ENCODE data around the gene SPTLC3. TPM values are rescaled to one million over a fixed set of nuclear protein-coding genes. Genes with fewer than 3 reads are reported as not detected.

SPTLC3 gene
- total and polyA plus RNA-seq, 9 donors: 2.1 to 10.5 (median 8.8) TPM

GRCh38 chr20:13034115-13034514 lies 25.3 kb downstream of the SPTLC3 start:
- no peak overlapping the region for H3K4me3 ChIP-seq
- H3K27me3 ChIP-seq: no peaks in the 10 kb centered on the region
- no peak for DNase-seq
- intact Hi-C loops (cut with DNase I): no loop called here
- H3K36me3 ChIP-seq: no peaks in the 10 kb centered on the region
- no peaks in the 10 kb centered on the region for H3K9me3 ChIP-seq
- TF ChIP-seq POLR2A (IDR thresholded peaks at IDR 0.05) (no peak), CTCF (IDR thresholded peaks at IDR 0.05) (no peak), EP300 (IDR thresholded peaks at IDR 0.05) (no peak)
- H3K4me1 ChIP-seq (ENCODE audit: insufficient read depth): no peaks in the 10 kb centered on the region
- H3K27ac ChIP-seq: no peak overlapping the region

GRCh38 chr20:13034936-13035335 lies 26.2 kb downstream of the SPTLC3 start:
- WGBS, 3 donors: 96 to 98% (median 96%) methylated on average over 1 of the region's 1 CpG
- intact Hi-C loops (cut with DNase I): no loop called here

GRCh38 chr20:13035399-13036152 lies 26.8 kb downstream of the SPTLC3 start:
- intact Hi-C loops (cut with DNase I): no loop called here
- 33 to 48% (median 37%) methylated on average over 2 of the region's 2 CpGs for WGBS, 3 donors
- Histone ChIP-seq H3K27me3 (no peaks in the 10 kb centered on the region), H3K36me3 (no peaks in the 10 kb centered on the region), H3K27ac (no peak overlapping the region), H3K9me3 (no peaks in the 10 kb centered on the region), H3K4me1 (ENCODE audit: insufficient read depth) (no peaks in the 10 kb centered on the region), H3K4me3 (no peak overlapping the region)
- TF ChIP-seq CTCF (IDR thresholded peaks at IDR 0.05): no peak
- no peak for TF ChIP-seq POLR2A (IDR thresholded peaks at IDR 0.05)
- no peak for TF ChIP-seq EP300 (IDR thresholded peaks at IDR 0.05)
- DNase-seq: no peak

More at GRCh38 chr20:13034936-13035335, 26.2 kb downstream of the SPTLC3 start:
- no peak for DNase-seq
- H3K27ac ChIP-seq: no peak overlapping the region
- H3K9me3 ChIP-seq: no peaks in the 10 kb centered on the region
- TF ChIP-seq EP300 (IDR thresholded peaks at IDR 0.05) (no peak), POLR2A (IDR thresholded peaks at IDR 0.05) (no peak), CTCF (IDR thresholded peaks at IDR 0.05) (no peak)
- H3K36me3 ChIP-seq: no peaks in the 10 kb centered on the region
- no peak overlapping the region for H3K4me3 ChIP-seq
- H3K27me3 ChIP-seq: no peaks in the 10 kb centered on the region
- no peaks in the 10 kb centered on the region for H3K4me1 ChIP-seq (ENCODE audit: insufficient read depth)

GRCh38 chr20:13037727-13038126 lies 29.0 kb downstream of the SPTLC3 start:
- 92 to 96% (median 95%) methylated on average over 3 of the region's 3 CpGs for WGBS, 3 donors
- no peaks in the 10 kb centered on the region for H3K9me3 ChIP-seq
- intact Hi-C loops (cut with DNase I): no loop called here
- H3K4me1 ChIP-seq (ENCODE audit: insufficient read depth): no peaks in the 10 kb centered on the region
- H3K36me3 ChIP-seq: no peaks in the 10 kb centered on the region
- no peak overlapping the region for H3K27ac ChIP-seq
- H3K27me3 ChIP-seq: no peaks in the 10 kb centered on the region
- no peak for TF ChIP-seq CTCF (IDR thresholded peaks at IDR 0.05)
- no peak for TF ChIP-seq POLR2A (IDR thresholded peaks at IDR 0.05)
- TF ChIP-seq EP300 (IDR thresholded peaks at IDR 0.05): no peak
- no peak for DNase-seq
- H3K4me3 ChIP-seq: no peak overlapping the region
